Gastroesophageal sphincter (tissue), 3 donors: ENCODE measurements around the gene PARG.

Experiments
- POLR2AphosphoS5 ChIP-seq: sonication (generic); formaldehyde crosslinking; IDR thresholded peaks from one replicate; pipeline ENCODE4 v1.6.1; 2017; ENCODE audit warnings: antibody characterized with exemption
- TF ChIP-seq, protein P1 (sequence below), 4 experiments: fragments of 200-600 bp in 2 of 4; fragments of 450-650 bp in 2 of 4; sonication (generic) in 1 of 4; IDR thresholded peaks; one replicate each; pipeline ENCODE4 v1.5.1; 2017 to 2019; ENCODE audit warnings: antibody characterized with exemption in 4 of 4, mild to moderate bottlenecking in 2 of 4, moderate library complexity in 2 of 4

- no peak for TF ChIP-seq POLR2AphosphoS5
- TF ChIP-seq, protein P1, sequence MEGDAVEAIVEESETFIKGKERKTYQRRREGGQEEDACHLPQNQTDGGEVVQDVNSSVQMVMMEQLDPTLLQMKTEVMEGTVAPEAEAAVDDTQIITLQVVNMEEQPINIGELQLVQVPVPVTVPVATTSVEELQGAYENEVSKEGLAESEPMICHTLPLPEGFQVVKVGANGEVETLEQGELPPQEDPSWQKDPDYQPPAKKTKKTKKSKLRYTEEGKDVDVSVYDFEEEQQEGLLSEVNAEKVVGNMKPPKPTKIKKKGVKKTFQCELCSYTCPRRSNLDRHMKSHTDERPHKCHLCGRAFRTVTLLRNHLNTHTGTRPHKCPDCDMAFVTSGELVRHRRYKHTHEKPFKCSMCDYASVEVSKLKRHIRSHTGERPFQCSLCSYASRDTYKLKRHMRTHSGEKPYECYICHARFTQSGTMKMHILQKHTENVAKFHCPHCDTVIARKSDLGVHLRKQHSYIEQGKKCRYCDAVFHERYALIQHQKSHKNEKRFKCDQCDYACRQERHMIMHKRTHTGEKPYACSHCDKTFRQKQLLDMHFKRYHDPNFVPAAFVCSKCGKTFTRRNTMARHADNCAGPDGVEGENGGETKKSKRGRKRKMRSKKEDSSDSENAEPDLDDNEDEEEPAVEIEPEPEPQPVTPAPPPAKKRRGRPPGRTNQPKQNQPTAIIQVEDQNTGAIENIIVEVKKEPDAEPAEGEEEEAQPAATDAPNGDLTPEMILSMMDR (IDR thresholded peaks at IDR 0.05): no peak
Observed at GRCh38 chr10:49803988-49804387, 137.8 kb downstream of the PARG start.
